ENCODE data around the gene TSHR. TPM values are rescaled to one million over a fixed set of nuclear protein-coding genes. Genes with fewer than 3 reads are reported as not detected.

Gene TSHR
- total RNA-seq, 1 experiment from 2014 or later = not detected

GRCh38 chr14:81062816-81063215, 107.4 kb downstream of the TSHR start:
- Histone ChIP-seq H2BK120ac (ENCODE audit: low read depth, low read length, poor library complexity, severe bottlenecking) (no peak overlapping the region), H3K27me3 (ENCODE audit: insufficient read depth, low read length) (no peaks in the 10 kb centered on the region), H3K9ac (ENCODE audit: extremely low read depth, insufficient read length, low read length) (no peak overlapping the region), H4K91ac (ENCODE audit: insufficient read length, low read depth, low read length) (no peak overlapping the region), H2BK20ac (ENCODE audit: low read depth, low read length, poor library complexity, severe bottlenecking) (no peak overlapping the region), H2AK5ac (ENCODE audit: insufficient read length, low read length) (no peak overlapping the region), H3K79me1 (ENCODE audit: insufficient read depth, low read depth, low read length, poor library complexity, severe bottlenecking) (no peaks in the 10 kb centered on the region), H3K56ac (ENCODE audit: insufficient read length, low read depth, low read length) (no peak overlapping the region), H4K5ac (ENCODE audit: insufficient read length, low read depth, low read length) (no peak overlapping the region), H2BK12ac (ENCODE audit: insufficient read length, low read depth, low read length) (no peak overlapping the region), H4K8ac (replicated peaks; ENCODE audit: insufficient read length, low read depth, low read length) (no peak overlapping the region), H3K23me2 (ENCODE audit: insufficient read length, low read depth, low read length, poor library complexity, severe bottlenecking) (no peaks in the 10 kb centered on the region), H2BK5ac (ENCODE audit: insufficient read length, low read length) (no peak overlapping the region), H3K27ac (ENCODE audit: insufficient read length, low read depth, low read length) (no peak overlapping the region), H2AFZ (ENCODE audit: low read length) (no peak overlapping the region), H3K23ac (ENCODE audit: insufficient read length, low read depth, low read length) (no peak overlapping the region), H3K4me1 (ENCODE audit: insufficient read depth, low read length) (no peaks in the 10 kb centered on the region), H2BK15ac (ENCODE audit: low read depth, low read length) (no peak overlapping the region), H3K79me2 (ENCODE audit: insufficient read depth, low read length) (no peaks in the 10 kb centered on the region), H3K9me3 (ENCODE audit: control insufficient read depth, low read depth, low read length) (no peaks in the 10 kb centered on the region), H3T11ph (ENCODE audit: low read length) (no peak overlapping the region), H3K4ac (ENCODE audit: low read depth, low read length) (no peak overlapping the region), H4K20me1 (ENCODE audit: control insufficient read depth, insufficient read depth, insufficient read length) (no peaks in the 10 kb centered on the region), H3K4me2 (ENCODE audit: insufficient read depth, insufficient read length, low read length) (no peak overlapping the region), H3K18ac (ENCODE audit: insufficient read length, low read depth, low read length) (no peak overlapping the region), H3K14ac (ENCODE audit: insufficient read depth, low read length) (no peak overlapping the region)
- Mint-ChIP-seq H3K4me3 (no peak overlapping the region), H3K27me3 (ENCODE audit: low read depth) (no peaks in the 10 kb centered on the region), H3K4me1 (no peaks in the 10 kb centered on the region), H3K27ac (no peak overlapping the region), H3K9me3 (no peaks in the 10 kb centered on the region), H3K36me3 (ENCODE audit: insufficient read depth in 1 of 3, low read depth in 3 of 3) (no peaks in the 10 kb centered on the region)
- WGBS (ENCODE audit: extremely low coverage, insufficient read length, low lambda C conversion rate) = no CpG with 5 or more reads among the region's 4 CpGs
- TF ChIP-seq CTCF (conservative IDR thresholded peaks at IDR 0.05) = peak; percentile 71
- peak; percentile 44 for DNase-seq

All from H9 (cell line).